HEK293T (cell line): Measurements from ENCODE around the gene HGFAC.

Source experiments
- ARNT ChIP-seq: fragments of 450-650 bp; IDR thresholded peaks from 2 replicates; pipeline ENCODE4 v1.6.1; 2017; ENCODE audit warnings: mild to moderate bottlenecking
- BHLHE40 ChIP-seq: fragments of 450-650 bp; IDR thresholded peaks from 2 replicates; pipeline ENCODE4 v1.6.1; 2016; ENCODE audit warnings: mild to moderate bottlenecking, moderate library complexity, borderline replicate concordance
- CTBP1 ChIP-seq: fragments of 450-650 bp; IDR thresholded peaks from 2 replicates; pipeline ENCODE4 v1.6.1; 2016; ENCODE audit warnings: borderline replicate concordance
- ELF4 ChIP-seq: fragments of 450-650 bp; IDR thresholded peaks from 2 replicates; pipeline ENCODE4 v1.6.1; 2017; ENCODE audit warnings: antibody characterized with exemption
- FOXA1 ChIP-seq: fragments of 450-650 bp; IDR thresholded peaks from 2 replicates; pipeline ENCODE4 v1.6.1; 2016; ENCODE audit warnings: mild to moderate bottlenecking
- FOXK2 ChIP-seq: fragments of 450-650 bp; IDR thresholded peaks from 2 replicates; pipeline ENCODE4 v1.6.1; 2016; ENCODE audit warnings: mild to moderate bottlenecking
- FOXM1 ChIP-seq: fragments of 450-650 bp; IDR thresholded peaks from 2 replicates; pipeline ENCODE4 v1.6.1; 2017; ENCODE audit warnings: mild to moderate bottlenecking, borderline replicate concordance
- LEF1 ChIP-seq: fragments of 450-650 bp; IDR thresholded peaks from 2 replicates; pipeline ENCODE4 v1.6.1; 2017; ENCODE audit warnings: mild to moderate bottlenecking, borderline replicate concordance
- SP1 ChIP-seq: fragments of 450-650 bp; IDR thresholded peaks from 2 replicates; pipeline ENCODE4 v1.6.1; 2017
- SUZ12 ChIP-seq: fragments of 450-650 bp; IDR thresholded peaks from 2 replicates; pipeline ENCODE4 v1.6.1; 2016; ENCODE audit warnings: mild to moderate bottlenecking
- TARDBP ChIP-seq: fragments of 450-650 bp; IDR thresholded peaks from 2 replicates; pipeline ENCODE4 v1.6.1; 2016
- ZNF384 ChIP-seq: fragments of 450-650 bp; IDR thresholded peaks from 2 replicates; pipeline ENCODE4 v1.6.1; 2016
- TF ChIP-seq, protein P1 (sequence below): fragments of 450-650 bp; IDR thresholded peaks from 2 replicates; pipeline ENCODE4 v1.6.1; 2016

GRCh38 chr4:3479358-3480101 is 37.8 kb downstream of the HGFAC start:
- no peak for TF ChIP-seq SP1
- no peak for TF ChIP-seq TARDBP
- no peak for TF ChIP-seq SUZ12
- no peak for TF ChIP-seq LEF1
- TF ChIP-seq, protein P1, sequence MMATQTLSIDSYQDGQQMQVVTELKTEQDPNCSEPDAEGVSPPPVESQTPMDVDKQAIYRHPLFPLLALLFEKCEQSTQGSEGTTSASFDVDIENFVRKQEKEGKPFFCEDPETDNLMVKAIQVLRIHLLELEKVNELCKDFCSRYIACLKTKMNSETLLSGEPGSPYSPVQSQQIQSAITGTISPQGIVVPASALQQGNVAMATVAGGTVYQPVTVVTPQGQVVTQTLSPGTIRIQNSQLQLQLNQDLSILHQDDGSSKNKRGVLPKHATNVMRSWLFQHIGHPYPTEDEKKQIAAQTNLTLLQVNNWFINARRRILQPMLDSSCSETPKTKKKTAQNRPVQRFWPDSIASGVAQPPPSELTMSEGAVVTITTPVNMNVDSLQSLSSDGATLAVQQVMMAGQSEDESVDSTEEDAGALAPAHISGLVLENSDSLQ, result no peak
- TF ChIP-seq ELF4, result no peak
- TF ChIP-seq FOXA1, result no peak
- no peak for TF ChIP-seq FOXM1
- TF ChIP-seq BHLHE40, result no peak
- no peak for TF ChIP-seq FOXK2
- no peak for TF ChIP-seq CTBP1
- no peak for TF ChIP-seq ARNT
- TF ChIP-seq ZNF384, result no peak
